Hepatic stellate cell (primary cell): ENCODE results near the gene AFDN.

Source experiments
- DNase-seq: peaks from one replicate; pipeline ENCODE4 v3.0.0; 2011; ENCODE audit warnings: low spot score

The AFDN gene

DNA sequence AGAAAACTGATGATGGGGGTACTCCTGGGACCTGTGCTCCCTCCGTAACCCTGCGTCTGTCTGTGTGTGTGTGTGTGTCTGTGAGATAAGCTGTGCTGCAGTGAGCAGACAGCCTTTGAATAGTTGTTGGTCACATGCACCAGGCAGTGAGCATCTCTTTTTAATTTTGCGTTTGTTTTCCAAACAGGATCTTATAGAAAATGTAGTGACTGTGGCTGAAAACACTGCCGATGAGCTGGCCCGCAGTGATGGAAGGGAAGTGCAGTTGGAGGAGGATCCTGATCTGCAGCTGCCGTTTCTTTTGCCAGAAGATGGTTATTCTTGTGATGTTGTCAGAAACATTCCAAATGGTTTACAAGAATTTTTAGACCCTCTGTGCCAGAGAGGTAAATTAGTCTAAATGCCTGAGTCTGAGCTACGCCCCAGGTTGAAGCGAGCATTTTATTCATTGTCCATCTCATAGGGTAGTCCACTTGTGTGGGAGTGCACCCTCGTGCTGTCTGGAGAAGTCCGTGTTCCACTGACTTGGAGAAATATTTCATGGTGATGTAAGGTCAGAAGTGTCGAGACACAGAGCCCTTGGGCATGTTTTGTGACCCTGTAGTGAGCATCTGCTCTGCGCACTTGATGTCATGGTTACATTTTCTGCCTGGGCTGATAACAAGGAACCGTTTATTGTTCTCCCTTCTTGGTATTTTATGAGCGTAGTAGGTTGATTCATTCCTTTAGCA, 92.0 kb downstream of the AFDN start:
- no peak for DNase-seq

- no peak for DNase-seq
Observed at GRCh38 chr6:167919349-167919748, 92.6 kb downstream of the AFDN start.

- DNase-seq: no peak
Observed at GRCh38 chr6:167920165-167920564, 93.5 kb downstream of the AFDN start.

GRCh38 chr6:167921831-167922230, 95.1 kb downstream of the AFDN start:
- no peak for DNase-seq

DNA sequence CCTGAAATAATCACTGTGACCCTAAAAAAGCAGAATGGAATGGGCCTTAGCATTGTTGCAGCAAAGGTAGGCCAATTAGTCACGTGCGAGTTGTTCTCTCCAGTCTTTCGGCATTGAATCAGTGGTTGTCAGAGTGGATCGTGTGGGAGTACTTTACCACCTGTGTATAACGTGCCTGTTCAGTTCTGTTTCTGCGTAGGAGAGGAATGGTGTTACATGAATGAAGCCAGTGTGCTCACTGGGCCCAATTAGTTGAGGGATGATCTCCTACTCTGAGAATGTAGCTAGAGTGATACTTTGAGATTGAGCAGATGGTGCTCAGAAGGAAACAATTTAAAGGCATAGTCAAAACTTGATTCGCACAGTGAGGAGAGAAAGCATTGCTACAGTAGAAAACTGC, 98.3 kb downstream of the AFDN start:
- no peak for DNase-seq

- DNase-seq: no peak
Observed at GRCh38 chr6:167927246-167927645, 100.5 kb downstream of the AFDN start.

DNA sequence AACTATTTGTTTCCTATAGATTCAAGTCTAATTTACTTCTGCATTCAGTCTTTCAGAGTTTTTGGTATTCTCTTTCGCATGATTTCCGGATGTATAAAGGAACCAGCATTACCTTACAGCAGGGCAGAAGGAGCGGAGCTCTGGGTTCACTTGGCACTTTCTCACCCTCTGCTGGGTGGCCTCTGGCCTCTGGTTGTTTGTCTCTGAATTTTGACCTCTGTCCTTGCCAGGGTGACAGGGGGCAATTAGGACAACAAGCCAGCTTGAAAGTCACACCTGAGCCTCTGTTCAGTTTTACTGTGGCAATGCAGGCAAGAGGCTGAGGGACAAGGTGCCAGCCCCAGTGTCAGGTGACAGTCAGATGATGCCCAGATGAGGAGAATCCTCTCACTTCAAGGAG, 101.4 kb downstream of the AFDN start:
- DNase-seq: no peak

- no peak for DNase-seq
Observed at GRCh38 chr6:167930295-167930694, 103.6 kb downstream of the AFDN start.

GRCh38 chr6:167932468-167933276, 106.0 kb downstream of the AFDN start:
- DNase-seq: no peak

DNA sequence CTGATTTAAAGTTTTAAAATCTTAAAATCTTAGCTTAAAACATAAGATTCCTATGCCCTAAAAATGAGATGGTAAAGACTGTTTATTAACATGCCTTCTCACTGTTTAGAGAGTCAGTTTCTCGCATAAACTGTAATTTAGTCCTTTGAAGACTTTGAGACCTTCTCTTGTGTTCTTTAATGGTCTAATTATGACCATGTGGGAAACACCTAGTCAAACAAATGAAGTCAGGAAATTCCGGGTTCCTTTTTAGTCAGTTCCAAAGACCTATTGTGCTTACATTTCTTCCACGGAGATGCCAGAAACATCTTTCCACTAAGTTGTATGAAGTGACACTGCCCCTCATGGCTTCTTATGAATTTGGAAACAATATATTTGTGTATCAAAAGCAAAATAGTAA, 106.6 kb downstream of the AFDN start:
- DNase-seq: no peak

DNA sequence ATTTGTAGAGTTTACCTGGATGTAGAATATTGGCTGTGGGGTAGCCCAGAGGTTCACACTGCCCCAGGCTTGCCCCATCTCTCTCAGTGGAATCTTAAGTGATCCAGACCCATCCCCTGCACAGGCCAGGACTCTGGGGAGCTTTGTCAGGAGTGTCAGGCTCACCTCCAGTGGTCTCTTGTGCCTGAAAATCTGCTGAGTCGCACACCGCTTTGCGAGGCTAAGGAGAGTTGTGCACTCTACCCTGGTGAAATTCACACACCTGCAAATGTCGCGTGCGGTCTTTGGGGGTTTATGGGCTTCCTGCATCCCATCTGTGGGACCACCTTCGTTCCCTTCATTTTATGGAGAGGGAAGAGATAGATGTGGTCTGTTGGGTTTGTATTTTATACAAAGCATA, 107.1 kb downstream of the AFDN start:
- DNase-seq: no peak

GRCh38 chr6:167934426-167934864, 107.7 kb downstream of the AFDN start:
- no peak for DNase-seq

- no peak for DNase-seq
Observed at GRCh38 chr6:167936051-167936450, 109.3 kb downstream of the AFDN start.

GRCh38 chr6:167937301-167937700, 110.6 kb downstream of the AFDN start:
- no peak for DNase-seq

GRCh38 chr6:167937948-167938911, 111.5 kb downstream of the AFDN start:
- no peak for DNase-seq

DNA sequence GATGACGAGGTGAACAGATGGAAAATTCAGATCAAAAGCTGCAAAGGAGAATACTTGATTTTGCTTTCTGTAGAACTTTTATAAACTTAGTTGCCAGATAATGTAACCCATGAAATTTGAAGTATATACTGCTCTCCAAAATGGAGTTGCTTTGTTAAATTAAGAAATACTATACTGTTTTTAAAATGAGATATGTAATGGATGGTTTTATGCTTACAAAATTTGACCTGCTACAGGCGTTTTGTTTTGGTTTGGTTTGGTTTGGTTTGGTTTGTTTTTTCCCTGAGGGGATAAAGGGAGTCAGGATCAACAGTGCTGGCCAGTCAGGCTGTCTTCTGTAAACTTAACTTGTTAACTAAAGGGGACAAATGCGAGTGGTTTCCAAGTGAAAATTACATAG, 115.1 kb downstream of the AFDN start:
- DNase-seq: no peak

GRCh38 chr6:167944130-167944529, 117.4 kb downstream of the AFDN start:
- DNase-seq: no peak

- DNase-seq: no peak
Observed at GRCh38 chr6:167946007-167946406, 119.3 kb downstream of the AFDN start.

DNA sequence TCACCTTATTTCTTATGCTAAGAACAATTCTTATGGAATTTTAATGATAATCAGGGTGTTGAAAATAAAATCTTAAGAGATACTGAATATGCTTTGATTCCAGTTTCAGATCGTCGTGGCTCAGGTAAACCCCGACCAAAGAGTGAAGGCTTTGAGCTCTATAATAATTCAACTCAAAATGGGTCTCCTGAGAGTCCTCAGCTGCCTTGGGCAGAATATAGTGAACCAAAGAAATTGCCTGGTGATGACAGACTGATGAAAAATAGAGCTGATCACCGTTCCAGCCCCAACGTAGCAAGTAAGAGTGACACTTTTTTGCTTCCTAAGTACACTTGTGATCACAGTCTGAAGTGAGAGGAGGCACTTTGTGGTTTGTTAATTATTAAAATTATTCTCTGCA, 119.9 kb downstream of the AFDN start:
- DNase-seq: no peak

- no peak for DNase-seq
Observed at GRCh38 chr6:167947716-167948115, 121.0 kb downstream of the AFDN start.

DNA sequence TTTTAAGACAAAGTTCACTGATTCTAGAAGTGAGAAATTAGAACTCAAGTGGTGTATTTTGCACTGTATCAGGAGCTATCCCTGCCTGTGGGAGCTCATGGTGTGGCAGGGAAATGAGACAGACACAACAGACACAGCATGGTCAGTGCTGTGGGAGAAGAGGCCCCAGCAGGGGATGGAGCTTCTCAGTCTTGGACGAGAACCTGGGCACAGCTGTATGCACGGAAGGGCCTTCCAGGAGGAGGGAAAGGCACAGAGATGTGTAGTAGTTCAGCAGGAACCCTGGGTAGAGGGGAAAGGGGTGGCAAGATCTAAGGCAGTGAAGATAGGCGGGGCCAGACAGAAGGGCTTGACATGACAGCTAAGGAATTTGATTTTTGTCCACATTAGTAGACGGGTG, 122.0 kb downstream of the AFDN start:
- DNase-seq: no peak

DNA sequence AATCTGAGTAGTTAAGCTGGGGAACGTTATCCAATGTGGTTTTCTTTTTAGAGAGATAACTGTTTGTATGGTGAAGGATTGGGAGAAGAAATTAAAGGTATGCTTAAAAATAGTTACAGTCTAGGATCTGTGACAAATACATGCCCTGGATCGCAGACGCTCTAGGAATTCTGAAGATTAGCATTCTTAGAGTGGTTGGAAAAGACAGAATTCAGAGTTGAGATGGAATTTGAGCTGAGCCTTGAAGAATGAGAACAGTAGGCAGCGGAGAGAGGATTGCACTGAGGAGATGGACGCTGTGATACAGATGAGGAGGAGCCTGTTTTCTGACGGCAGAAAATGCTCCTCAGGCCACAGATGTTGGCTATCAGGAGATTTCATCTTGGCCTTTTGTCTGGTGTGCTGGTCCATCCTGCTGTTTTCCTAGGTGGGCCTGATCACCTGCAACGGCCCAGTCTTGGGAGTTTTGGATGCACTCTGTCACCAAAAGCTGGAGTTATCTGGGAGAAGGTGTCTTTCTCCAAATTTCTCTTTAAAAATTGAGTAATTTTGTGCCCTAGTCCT, 122.5 kb downstream of the AFDN start:
- no peak for DNase-seq
